Right atrium auricular region (tissue), 2 donors: ENCODE data around the gene CCDC185. TPM values are rescaled to one million over a fixed set of nuclear protein-coding genes. Genes with fewer than 3 reads are reported as not detected.

Source experiments
- DNase-seq: peaks from one replicate; pipeline ENCODE4 v3.0.0-alpha.2; 2019; ENCODE audit warnings: low spot score
- H3K27ac ChIP-seq, 2 donors: fragments of 200-600 bp; sonication (generic); 1 replicate in 1 of 2; 2 replicates in 1 of 2; pipeline ENCODE4 v1.5.1; 2016 to 2019
- H3K27me3 ChIP-seq, 2 donors: fragments of 200-600 bp; sonication (generic); one replicate each; pipeline versions ENCODE4 v1.5.1 to v1.6.0; 2017 to 2019
- H3K36me3 ChIP-seq: fragments of 200-600 bp; sonication (generic); one replicate; pipeline ENCODE4 v1.5.1; 2016
- H3K4me1 ChIP-seq, 2 donors: fragments of 200-600 bp; sonication (generic); one replicate each; pipeline versions ENCODE4 v1.5.1 to v1.6.0; 2017 to 2019
- H3K4me3 ChIP-seq, 2 donors: fragments of 200-600 bp; sonication (generic); 1 replicate in 1 of 2; 2 replicates in 1 of 2; pipeline ENCODE4 v1.5.1; 2017 to 2019; ENCODE audit warnings: mild to moderate bottlenecking in 1 of 2, moderate library complexity in 1 of 2
- H3K9me3 ChIP-seq, 2 donors: fragments of 200-600 bp; sonication (generic); one replicate each; pipeline ENCODE4 v1.5.1; 2019
- total RNA-seq, 2 donors: library from RNA; depleted of rRNA; stranded (reverse); fragments of >200 nt; gene quantifications; one replicate each; pipeline ENCODE4 v1.1.0, GENCODE V29; 2016
- TF ChIP-seq, protein P1 (sequence below), 2 donors: fragments of 200-600 bp; sonication (generic); IDR thresholded peaks; one replicate each; pipeline ENCODE4 v1.5.1; 2019; ENCODE audit warnings: antibody characterized with exemption in 2 of 2

The CCDC185 gene
- total RNA-seq, 2 donors from 2014 or later = not detected

DNA sequence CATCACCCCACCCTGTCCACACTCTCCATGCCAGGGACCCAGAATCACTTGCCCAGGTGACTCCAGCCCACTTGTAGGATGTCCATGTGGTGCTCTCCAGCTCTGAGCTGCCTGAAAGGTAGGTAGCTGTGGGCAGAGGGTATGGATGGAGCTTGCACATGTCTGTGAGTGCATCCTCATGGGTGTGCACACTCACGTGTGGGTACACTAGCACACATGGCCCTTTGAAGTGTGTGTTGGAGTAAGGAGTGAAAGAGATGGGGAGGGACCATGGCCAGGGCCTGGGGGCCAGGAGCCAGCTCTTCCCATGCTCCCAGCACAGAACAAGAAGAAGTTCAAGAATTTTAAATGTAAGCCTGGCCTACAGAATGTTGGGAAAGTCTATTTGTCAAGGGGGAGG is 50.2 kb downstream of the CCDC185 start:
- Histone ChIP-seq H3K36me3 (no peaks in the 10 kb centered on the region), H3K4me3 (no peak overlapping the region), H3K27me3 (no peaks in the 10 kb centered on the region), H3K4me1 (no peaks in the 10 kb centered on the region), H3K9me3 (no peaks in the 10 kb centered on the region), H3K27ac (no peak overlapping the region)
- TF ChIP-seq, protein P1, sequence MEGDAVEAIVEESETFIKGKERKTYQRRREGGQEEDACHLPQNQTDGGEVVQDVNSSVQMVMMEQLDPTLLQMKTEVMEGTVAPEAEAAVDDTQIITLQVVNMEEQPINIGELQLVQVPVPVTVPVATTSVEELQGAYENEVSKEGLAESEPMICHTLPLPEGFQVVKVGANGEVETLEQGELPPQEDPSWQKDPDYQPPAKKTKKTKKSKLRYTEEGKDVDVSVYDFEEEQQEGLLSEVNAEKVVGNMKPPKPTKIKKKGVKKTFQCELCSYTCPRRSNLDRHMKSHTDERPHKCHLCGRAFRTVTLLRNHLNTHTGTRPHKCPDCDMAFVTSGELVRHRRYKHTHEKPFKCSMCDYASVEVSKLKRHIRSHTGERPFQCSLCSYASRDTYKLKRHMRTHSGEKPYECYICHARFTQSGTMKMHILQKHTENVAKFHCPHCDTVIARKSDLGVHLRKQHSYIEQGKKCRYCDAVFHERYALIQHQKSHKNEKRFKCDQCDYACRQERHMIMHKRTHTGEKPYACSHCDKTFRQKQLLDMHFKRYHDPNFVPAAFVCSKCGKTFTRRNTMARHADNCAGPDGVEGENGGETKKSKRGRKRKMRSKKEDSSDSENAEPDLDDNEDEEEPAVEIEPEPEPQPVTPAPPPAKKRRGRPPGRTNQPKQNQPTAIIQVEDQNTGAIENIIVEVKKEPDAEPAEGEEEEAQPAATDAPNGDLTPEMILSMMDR (IDR thresholded peaks at IDR 0.05) = no peak
- DNase-seq = no peak

DNA sequence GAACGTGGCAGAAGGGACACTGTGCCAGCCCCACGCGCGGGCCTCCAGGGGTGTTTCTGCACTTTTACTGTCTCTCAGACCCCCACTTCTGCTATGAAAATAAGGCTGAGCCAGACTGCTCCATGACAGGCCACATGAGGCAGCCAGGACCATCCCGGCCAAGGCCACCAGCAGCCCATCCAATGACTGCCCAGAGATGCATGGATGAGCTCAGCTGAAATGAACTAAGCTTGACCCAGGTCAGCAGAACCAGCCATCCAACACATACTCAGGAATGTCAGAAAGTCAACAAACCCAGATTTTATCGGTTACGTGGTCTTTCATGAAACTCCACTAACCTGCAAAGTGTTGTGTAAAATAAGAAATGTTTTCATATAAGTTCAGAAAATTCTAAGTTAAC is 51.2 kb downstream of the CCDC185 start:
- TF ChIP-seq, protein P1 (IDR thresholded peaks at IDR 0.05) = no peak
- Histone ChIP-seq H3K27ac (no peak overlapping the region), H3K4me1 (no peaks in the 10 kb centered on the region), H3K36me3 (no peaks in the 10 kb centered on the region), H3K9me3 (no peaks in the 10 kb centered on the region), H3K27me3 (no peaks in the 10 kb centered on the region), H3K4me3 (no peak overlapping the region)
- DNase-seq = no peak

Other genes with a start within 250 kb of the CCDC185 start
- 10 to 100 TPM in 1 of 2 donors, 1 to 10 TPM in 1; 8.9 to 17.7 TPM for gene SUSD4, start 29.2 kb upstream of the CCDC185 start, total RNA-seq